Osteoblast (primary cell): ENCODE data around the gene MPIG6B. TPM values are rescaled to one million over a fixed set of nuclear protein-coding genes. Genes with fewer than 3 reads are reported as not detected.

Source experiments
- DNase-seq: peaks from one replicate; pipeline ENCODE4 v3.0.0; 2011; ENCODE audit warnings: low spot score, mixed read lengths; ENCODE audit not compliant: insufficient read length; ENCODE audit errors: missing footprints
- H2AFZ ChIP-seq: 2 replicates; pipeline ENCODE4 v1.6.0; 2011; ENCODE audit warnings: mild to moderate bottlenecking, low read length
- H3K27ac ChIP-seq: 2 replicates; pipeline ENCODE4 v1.5.1; 2011; ENCODE audit warnings: mild to moderate bottlenecking, low read depth, low read length, moderate library complexity
- H3K27me3 ChIP-seq: 2 replicates; pipeline ENCODE4 v1.6.0; 2012; ENCODE audit warnings: mild to moderate bottlenecking, control low read depth, inconsistent platforms, low read length, moderate library complexity; ENCODE audit not compliant: insufficient read depth
- H3K36me3 ChIP-seq: 2 replicates; pipeline ENCODE4 v1.5.1; 2011; ENCODE audit warnings: mild to moderate bottlenecking, low read length, control low read depth, moderate library complexity; ENCODE audit not compliant: insufficient read depth
- H3K4me1 ChIP-seq: 2 replicates; pipeline ENCODE4 v1.5.1; 2011; ENCODE audit warnings: mild to moderate bottlenecking, low read length, control low read depth, moderate library complexity; ENCODE audit not compliant: insufficient read depth
- H3K4me2 ChIP-seq: 2 replicates; pipeline ENCODE4 v1.6.0; 2011; ENCODE audit warnings: mild to moderate bottlenecking, low read length; ENCODE audit not compliant: insufficient read depth
- H3K4me3 ChIP-seq: fragments of 200-600 bp; sonication (generic); 3 replicates; pipeline ENCODE4 v1.5.1; 2012; ENCODE audit warnings: mild to moderate bottlenecking, low read length, inconsistent platforms; ENCODE audit not compliant: insufficient read depth
- H3K79me2 ChIP-seq: 2 replicates; pipeline ENCODE4 v1.6.0; 2012; ENCODE audit warnings: mild to moderate bottlenecking, low read length, control low read depth, inconsistent platforms; ENCODE audit not compliant: insufficient read depth
- H3K9me3 ChIP-seq: 2 replicates; pipeline ENCODE4 v1.5.1; 2011; ENCODE audit warnings: low read depth, low read length, control low read depth
- H4K20me1 ChIP-seq: 2 replicates; pipeline ENCODE4 v1.6.0; 2012; ENCODE audit warnings: mild to moderate bottlenecking, low read length, control low read depth; ENCODE audit not compliant: insufficient read depth
- total RNA-seq: library from RNA; depleted of rRNA; stranded (reverse); fragments of >200 nt; gene quantifications from 2 replicates; pipeline ENCODE4 v1.2.3, GENCODE V29; 2012
- TF ChIP-seq, protein P1 (sequence below): IDR thresholded peaks from 2 replicates; pipeline ENCODE4 v1.5.1; 2011; ENCODE audit warnings: mild to moderate bottlenecking, low read depth, low read length, moderate library complexity; ENCODE audit errors: extremely low read depth

MPIG6B gene
- total RNA-seq, 1 donor, result not detected

GRCh38 chr6:31712296-31712695, 10.9 kb upstream of the MPIG6B start:
- H3K36me3 ChIP-seq, result no peaks in the 10 kb centered on the region
- H3K4me2 ChIP-seq, result no peak overlapping the region
- H3K27ac ChIP-seq, result no peak overlapping the region
- no peaks in the 10 kb centered on the region for H3K4me1 ChIP-seq
- H3K27me3 ChIP-seq, result peaks cover 12% of the 10 kb centered on the region
- DNase-seq, result peak; percentile 75
- TF ChIP-seq, protein P1, sequence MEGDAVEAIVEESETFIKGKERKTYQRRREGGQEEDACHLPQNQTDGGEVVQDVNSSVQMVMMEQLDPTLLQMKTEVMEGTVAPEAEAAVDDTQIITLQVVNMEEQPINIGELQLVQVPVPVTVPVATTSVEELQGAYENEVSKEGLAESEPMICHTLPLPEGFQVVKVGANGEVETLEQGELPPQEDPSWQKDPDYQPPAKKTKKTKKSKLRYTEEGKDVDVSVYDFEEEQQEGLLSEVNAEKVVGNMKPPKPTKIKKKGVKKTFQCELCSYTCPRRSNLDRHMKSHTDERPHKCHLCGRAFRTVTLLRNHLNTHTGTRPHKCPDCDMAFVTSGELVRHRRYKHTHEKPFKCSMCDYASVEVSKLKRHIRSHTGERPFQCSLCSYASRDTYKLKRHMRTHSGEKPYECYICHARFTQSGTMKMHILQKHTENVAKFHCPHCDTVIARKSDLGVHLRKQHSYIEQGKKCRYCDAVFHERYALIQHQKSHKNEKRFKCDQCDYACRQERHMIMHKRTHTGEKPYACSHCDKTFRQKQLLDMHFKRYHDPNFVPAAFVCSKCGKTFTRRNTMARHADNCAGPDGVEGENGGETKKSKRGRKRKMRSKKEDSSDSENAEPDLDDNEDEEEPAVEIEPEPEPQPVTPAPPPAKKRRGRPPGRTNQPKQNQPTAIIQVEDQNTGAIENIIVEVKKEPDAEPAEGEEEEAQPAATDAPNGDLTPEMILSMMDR, result peak; percentile 36
- no peaks in the 10 kb centered on the region for H3K79me2 ChIP-seq
- no peak overlapping the region for H2AFZ ChIP-seq
- H4K20me1 ChIP-seq, result no peaks in the 10 kb centered on the region
- H3K9me3 ChIP-seq, result no peaks in the 10 kb centered on the region
- H3K4me3 ChIP-seq, result no peak overlapping the region

DNA sequence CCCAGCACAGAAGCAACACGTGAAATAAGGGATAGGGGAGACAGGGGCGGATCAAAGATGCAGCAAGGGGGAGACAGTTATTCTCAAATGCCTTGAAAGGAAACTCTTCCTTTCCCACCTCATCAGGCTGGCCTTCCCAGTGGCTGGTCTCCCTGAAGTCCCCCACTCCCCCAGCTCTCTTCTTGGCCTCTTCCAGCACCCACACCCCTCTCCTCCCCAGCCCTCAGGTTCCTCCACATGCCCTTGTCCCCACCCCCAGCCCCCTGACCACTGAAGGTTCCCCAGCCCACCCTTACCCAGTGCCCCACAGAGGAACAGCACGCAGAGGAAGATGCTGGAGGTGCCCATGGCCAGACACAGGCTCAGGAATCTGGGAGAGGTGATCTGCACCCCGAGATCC, 9.7 kb upstream of the MPIG6B start:
- Histone ChIP-seq H3K4me2 (no peak overlapping the region), H3K27ac (no peak overlapping the region), H2AFZ (no peak overlapping the region), H3K4me3 (no peak overlapping the region), H3K4me1 (no peaks in the 10 kb centered on the region), H4K20me1 (no peaks in the 10 kb centered on the region), H3K36me3 (no peaks in the 10 kb centered on the region), H3K79me2 (no peaks in the 10 kb centered on the region), H3K27me3 (peaks cover 12% of the 10 kb centered on the region), H3K9me3 (no peaks in the 10 kb centered on the region)
- TF ChIP-seq, protein P1, result no peak
- DNase-seq, result peak; percentile 50

DNA sequence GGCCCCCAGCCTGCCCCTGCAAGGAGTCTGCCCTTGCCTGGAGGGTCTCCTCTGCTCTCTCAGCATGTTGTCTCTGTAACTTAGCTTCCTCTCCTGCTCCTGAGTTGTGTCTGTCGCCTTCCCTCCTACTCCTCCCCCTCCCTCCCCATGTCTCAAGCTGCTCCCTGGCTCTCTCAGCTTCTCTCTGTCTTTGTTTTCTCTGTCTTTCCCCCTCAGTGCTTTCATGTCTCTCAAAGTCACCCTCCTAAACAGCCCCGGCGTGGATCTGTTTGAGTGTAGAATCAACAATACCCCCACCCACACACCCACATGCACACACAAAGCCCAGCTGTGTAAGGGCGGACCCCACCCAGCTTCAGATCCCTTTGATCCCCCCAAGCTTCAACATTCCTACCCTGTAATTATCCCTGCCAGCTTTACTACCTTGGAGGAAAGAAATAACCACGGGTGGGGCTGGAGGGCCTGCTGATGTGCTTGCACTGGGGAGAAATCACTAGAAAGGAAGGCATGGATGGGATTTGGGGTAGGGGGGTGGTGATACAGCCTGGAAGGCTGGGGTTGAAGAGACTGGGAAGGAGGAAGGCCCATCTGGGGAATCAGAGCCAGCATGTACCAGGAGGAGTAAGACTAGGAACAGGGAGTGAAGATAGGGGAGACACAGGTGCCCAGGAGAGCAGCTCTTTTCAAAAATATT, 9.0 kb upstream of the MPIG6B start:
- H3K27ac ChIP-seq, result no peak overlapping the region
- DNase-seq, result peak; percentile 65
- no peaks in the 10 kb centered on the region for H3K36me3 ChIP-seq
- no peaks in the 10 kb centered on the region for H3K79me2 ChIP-seq
- H3K9me3 ChIP-seq, result no peaks in the 10 kb centered on the region
- TF ChIP-seq, protein P1, result no peak
- peak overlapping the region; percentile 47 for H2AFZ ChIP-seq
- no peaks in the 10 kb centered on the region for H4K20me1 ChIP-seq
- H3K27me3 ChIP-seq, result peaks cover 12% of the 10 kb centered on the region
- H3K4me2 ChIP-seq, result no peak overlapping the region
- H3K4me3 ChIP-seq, result no peak overlapping the region
- no peaks in the 10 kb centered on the region for H3K4me1 ChIP-seq

DNA sequence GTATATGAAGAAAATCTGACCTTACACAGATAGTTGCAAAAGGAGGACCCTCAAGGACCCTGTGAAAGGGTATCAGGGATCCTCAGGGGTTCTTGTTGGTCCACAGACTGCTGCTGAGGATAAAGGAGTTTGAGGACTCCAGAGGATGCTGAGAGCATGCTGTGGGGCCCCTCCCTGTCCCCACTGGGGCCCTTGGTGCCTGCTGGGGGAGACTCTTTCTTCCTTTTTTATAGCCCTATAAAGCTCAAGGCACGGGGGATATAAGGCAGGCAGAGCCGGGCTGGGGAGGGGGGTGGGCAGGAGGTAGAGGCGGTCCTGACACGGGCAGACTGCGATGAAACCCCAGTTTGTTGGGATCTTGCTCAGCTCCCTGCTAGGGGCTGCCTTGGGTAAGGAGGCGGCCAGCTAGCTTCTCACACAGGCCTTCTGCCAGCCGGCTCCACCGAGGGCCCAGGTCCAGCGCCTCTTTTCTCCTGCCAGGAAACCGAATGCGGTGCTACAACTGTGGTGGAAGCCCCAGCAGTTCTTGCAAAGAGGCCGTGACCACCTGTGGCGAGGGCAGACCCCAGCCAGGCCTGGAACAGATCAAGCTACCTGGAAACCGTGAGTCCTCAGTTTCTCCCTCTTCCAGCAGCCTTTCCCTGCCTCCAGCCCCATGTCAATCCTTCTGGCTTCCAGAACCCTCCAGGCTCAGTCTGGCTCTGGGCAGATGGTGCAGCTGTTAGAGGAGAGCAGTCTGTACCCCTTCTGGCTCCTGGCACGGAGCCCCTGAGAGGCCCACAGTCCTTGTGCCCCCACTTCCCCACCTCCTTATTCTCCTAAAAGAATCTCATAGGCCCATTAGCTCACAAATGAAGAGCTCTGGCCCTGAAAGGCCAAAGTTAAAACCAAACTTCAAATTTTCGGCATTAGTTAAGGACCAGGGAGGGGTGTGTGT, 7.9 kb upstream of the MPIG6B start, which contains the start of gene LY6G6D:
LY6G6D (plus strand) TSS at position 327 of the 937 bp plus-strand sequence; CDS start at position 335, 8 bp downstream.
- Histone ChIP-seq H3K4me3 (no peak within 1 kb of the TSS), H3K4me2 (no peak within 1 kb of the TSS), H3K27me3 (peaks cover 12% of the 10 kb centered on the region), H4K20me1 (no peaks in the 10 kb centered on the region), H3K4me1 (no peaks in the 10 kb centered on the region), H3K27ac (no peak within 1 kb of the TSS), H3K79me2 (no peaks in the 10 kb centered on the region), H3K36me3 (no peaks in the 10 kb centered on the region), H2AFZ (peak within 1 kb of the TSS; percentile 47), H3K9me3 (no peaks in the 10 kb centered on the region)
- DNase-seq, result peak; percentile 73
- TF ChIP-seq, protein P1, result no peak
